GM06990 (cell line): Measurements from ENCODE around the gene FUT7.

Experiments
- DNase-seq: peaks from one replicate; pipeline ENCODE4 v3.0.0-alpha.2; 2011; ENCODE audit not compliant: insufficient read length; ENCODE audit errors: extremely low read depth
- H3K27me3 ChIP-seq: replicated peaks from 2 replicates; pipeline ENCODE4 v1.6.0; 2011; ENCODE audit warnings: low read length; ENCODE audit not compliant: control insufficient read depth, insufficient read depth
- H3K36me3 ChIP-seq: 2 replicates; pipeline ENCODE4 v1.5.1; 2011; ENCODE audit warnings: low read length; ENCODE audit not compliant: control insufficient read depth, insufficient read depth
- H3K4me3 ChIP-seq: replicated peaks from 2 replicates; pipeline ENCODE4 v1.5.1; 2011; ENCODE audit warnings: low read depth, mild to moderate bottlenecking, control low read depth, low read length
- CTCF ChIP-seq: IDR thresholded peaks from 2 replicates; pipeline ENCODE4 v1.5.1; 2011; ENCODE audit warnings: low read length, control low read depth, mild to moderate bottlenecking, inconsistent platforms; ENCODE audit not compliant: insufficient read depth, poor library complexity, severe bottlenecking

Gene FUT7

GRCh38 chr9:137077010-137077747, 45.3 kb upstream of the FUT7 start, which contains the start of gene UAP1L1:
Gene UAP1L1, plus strand, starts transcription at chr9:137077517. Its CDS starts 16 bp downstream, at chr9:137077533.
- peak within 1 kb of the TSS; percentile 73 for H3K4me3 ChIP-seq
- DNase-seq, result peak; percentile 77
- TF ChIP-seq CTCF, result no peak
- H3K36me3 ChIP-seq, result peaks cover 14% of the 10 kb centered on the region
- H3K27me3 ChIP-seq, result no peaks in the 10 kb centered on the region

GRCh38 chr9:137076636-137077009, 44.7 kb upstream of the FUT7 start:
- Histone ChIP-seq H3K36me3 (peaks cover 11% of the 10 kb centered on the region), H3K27me3 (no peaks in the 10 kb centered on the region), H3K4me3 (peak overlapping the region; percentile 61)
- DNase-seq, result no peak
- no peak for TF ChIP-seq CTCF

- H3K27me3 ChIP-seq, result no peaks in the 10 kb centered on the region
- peaks cover 7% of the 10 kb centered on the region; the same call in 1 of the 2 replicates for H3K36me3 ChIP-seq
- no peak overlapping the region for H3K4me3 ChIP-seq
- DNase-seq, result no peak
- TF ChIP-seq CTCF, result no peak
Observed at GRCh38 chr9:137075275-137075775, 43.4 kb upstream of the FUT7 start.

- peaks cover 4% of the 10 kb centered on the region; the same call in 1 of the 2 replicates for H3K36me3 ChIP-seq
- H3K4me3 ChIP-seq, result no peak overlapping the region
- no peaks in the 10 kb centered on the region for H3K27me3 ChIP-seq
- peak; percentile 64 for DNase-seq
- no peak for TF ChIP-seq CTCF
Observed at GRCh38 chr9:137074657-137075274, 42.9 kb upstream of the FUT7 start.

DNA sequence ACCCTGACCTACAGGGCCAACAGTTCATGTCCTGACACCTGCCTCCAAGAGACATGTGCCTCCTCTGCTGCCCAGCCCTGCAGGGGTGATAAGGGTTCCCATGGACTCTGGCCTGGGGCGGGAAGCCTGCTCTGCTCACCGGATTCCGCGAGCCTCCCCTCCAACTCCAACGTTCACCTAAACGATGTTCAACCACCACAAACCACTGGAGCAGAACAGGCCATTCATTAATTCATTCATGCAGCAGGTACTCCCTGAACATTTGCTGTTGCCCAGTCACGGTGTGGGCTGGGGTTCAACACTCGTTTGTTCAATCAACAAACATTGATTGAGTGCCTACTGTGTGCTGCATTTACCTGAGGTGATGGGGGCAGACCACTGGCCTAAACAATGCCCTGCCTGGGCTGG, 42.1 kb upstream of the FUT7 start:
- no peaks in the 10 kb centered on the region for H3K36me3 ChIP-seq
- no peak for TF ChIP-seq CTCF
- no peak for DNase-seq
- H3K4me3 ChIP-seq, result no peak overlapping the region
- H3K27me3 ChIP-seq, result no peaks in the 10 kb centered on the region
